Chondrocyte (in vitro differentiated cells): ENCODE measurements around the gene HMCN2. TPM values are rescaled to one million over a fixed set of nuclear protein-coding genes. Genes with fewer than 3 reads are reported as not detected.

Experiments
- DNase-seq: peaks from one replicate; pipeline ENCODE4 v3.0.0; 2021; ENCODE audit warnings: mixed read lengths, low spot score
- H3K27ac Mint-ChIP-seq: one replicate; pipeline ENCODE4 v1.8.0; 2021; ENCODE audit warnings: mild to moderate bottlenecking, moderate library complexity, mixed read lengths; ENCODE audit not compliant: unreplicated experiment
- H3K27me3 Mint-ChIP-seq: 2 replicates; pipeline ENCODE4 v1.8.0; 2021; ENCODE audit warnings: low read depth, mixed read lengths
- H3K36me3 Mint-ChIP-seq: 2 replicates; pipeline ENCODE4 v1.8.0; 2021; ENCODE audit warnings: low read depth, mixed read lengths
- H3K4me1 Mint-ChIP-seq: 2 replicates; pipeline ENCODE4 v1.8.0; 2021; ENCODE audit warnings: low read depth, mild to moderate bottlenecking, mixed read lengths
- H3K4me3 Mint-ChIP-seq: one replicate; pipeline ENCODE4 v1.8.0; 2021; ENCODE audit warnings: mild to moderate bottlenecking, moderate library complexity, mixed read lengths; ENCODE audit not compliant: unreplicated experiment
- H3K9me3 Mint-ChIP-seq: 2 replicates; pipeline ENCODE4 v1.8.0; 2021; ENCODE audit warnings: low read depth, mixed read lengths
- total RNA-seq: library from RNA; stranded (reverse); gene quantifications from 3 replicates; pipeline ENCODE4 v1.2.1, GENCODE V29; 2021
- TF ChIP-seq, protein P1 (sequence below): fragments of 200-600 bp; sonication (generic); IDR thresholded peaks from 2 replicates; pipeline ENCODE4 v1.5.0; 2021; ENCODE audit warnings: antibody characterized with exemption, mild to moderate bottlenecking, moderate library complexity

The HMCN2 gene
- total RNA-seq, 1 donor from 2014 or later: 0.05 TPM

DNA sequence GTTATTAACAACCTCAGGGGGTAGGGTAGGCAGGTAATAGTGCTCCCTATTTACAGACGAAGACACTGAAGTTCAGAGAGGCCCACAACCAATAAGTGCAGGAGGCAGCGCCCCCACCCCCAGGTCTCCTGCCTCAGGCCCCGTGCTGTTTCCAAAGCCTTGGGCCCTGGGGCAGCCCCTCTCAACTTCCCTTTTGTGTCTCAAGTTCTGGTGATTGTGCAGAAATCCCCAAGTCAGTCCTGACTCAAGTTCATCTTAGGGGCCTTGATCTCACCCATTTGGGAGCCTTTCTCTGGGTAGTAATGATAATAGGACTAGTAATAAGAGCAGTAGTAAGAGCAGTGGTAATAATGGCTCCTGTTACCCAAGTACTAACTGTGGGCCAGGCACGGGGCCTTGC lies 143.7 kb downstream of the HMCN2 start:
- TF ChIP-seq, protein P1, sequence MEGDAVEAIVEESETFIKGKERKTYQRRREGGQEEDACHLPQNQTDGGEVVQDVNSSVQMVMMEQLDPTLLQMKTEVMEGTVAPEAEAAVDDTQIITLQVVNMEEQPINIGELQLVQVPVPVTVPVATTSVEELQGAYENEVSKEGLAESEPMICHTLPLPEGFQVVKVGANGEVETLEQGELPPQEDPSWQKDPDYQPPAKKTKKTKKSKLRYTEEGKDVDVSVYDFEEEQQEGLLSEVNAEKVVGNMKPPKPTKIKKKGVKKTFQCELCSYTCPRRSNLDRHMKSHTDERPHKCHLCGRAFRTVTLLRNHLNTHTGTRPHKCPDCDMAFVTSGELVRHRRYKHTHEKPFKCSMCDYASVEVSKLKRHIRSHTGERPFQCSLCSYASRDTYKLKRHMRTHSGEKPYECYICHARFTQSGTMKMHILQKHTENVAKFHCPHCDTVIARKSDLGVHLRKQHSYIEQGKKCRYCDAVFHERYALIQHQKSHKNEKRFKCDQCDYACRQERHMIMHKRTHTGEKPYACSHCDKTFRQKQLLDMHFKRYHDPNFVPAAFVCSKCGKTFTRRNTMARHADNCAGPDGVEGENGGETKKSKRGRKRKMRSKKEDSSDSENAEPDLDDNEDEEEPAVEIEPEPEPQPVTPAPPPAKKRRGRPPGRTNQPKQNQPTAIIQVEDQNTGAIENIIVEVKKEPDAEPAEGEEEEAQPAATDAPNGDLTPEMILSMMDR: no peak
- Mint-ChIP-seq H3K9me3 (no peaks in the 10 kb centered on the region), H3K27ac (no peak overlapping the region), H3K4me1 (no peaks in the 10 kb centered on the region), H3K36me3 (peaks cover 4% of the 10 kb centered on the region), H3K27me3 (peaks cover 21% of the 10 kb centered on the region), H3K4me3 (no peak overlapping the region)
- DNase-seq: no peak

DNA sequence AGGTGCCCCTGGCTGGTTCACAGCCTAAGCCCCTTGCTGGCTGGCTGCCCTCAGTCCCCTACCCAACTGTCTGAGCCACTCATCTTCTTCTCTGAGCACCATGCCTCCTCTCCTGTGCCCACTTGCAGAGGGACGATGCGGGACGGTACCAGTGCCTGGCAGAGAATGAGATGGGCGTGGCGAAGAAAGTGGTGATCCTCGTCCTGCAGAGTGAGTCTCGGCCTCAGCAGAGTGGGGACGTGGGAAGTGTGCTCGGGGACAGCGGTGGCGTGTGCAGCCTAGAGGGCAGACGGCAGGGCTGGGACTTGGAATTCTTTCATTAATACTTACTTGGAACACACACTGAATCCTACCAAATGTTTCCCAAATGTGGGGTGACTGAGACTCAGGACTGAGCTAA lies 144.9 kb downstream of the HMCN2 start:
- no peak for DNase-seq
- Mint-ChIP-seq H3K4me3 (no peak overlapping the region), H3K27ac (no peak overlapping the region), H3K4me1 (no peaks in the 10 kb centered on the region), H3K27me3 (peaks cover 26% of the 10 kb centered on the region), H3K9me3 (no peaks in the 10 kb centered on the region), H3K36me3 (peaks cover 4% of the 10 kb centered on the region)
- TF ChIP-seq, protein P1: no peak

DNA sequence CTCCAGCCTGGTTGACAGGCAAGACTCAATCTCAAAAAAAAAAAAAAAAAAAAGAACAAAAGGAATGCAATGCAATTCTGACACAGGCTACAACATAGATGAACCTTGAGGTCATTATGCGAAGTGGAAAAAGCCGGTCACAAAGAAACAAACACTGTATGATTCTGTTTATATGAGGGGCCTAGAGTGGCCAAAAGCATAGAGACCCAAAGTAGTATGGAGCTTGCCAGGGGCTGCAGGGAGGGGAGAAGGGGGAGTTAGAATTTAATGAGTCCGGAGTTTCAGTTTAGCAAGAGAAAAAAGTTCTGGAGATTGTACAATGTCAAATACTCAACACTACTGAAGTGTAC lies 146.0 kb downstream of the HMCN2 start:
- no peak overlapping the region for H3K27ac Mint-ChIP-seq
- H3K36me3 Mint-ChIP-seq: peaks cover 4% of the 10 kb centered on the region
- H3K4me1 Mint-ChIP-seq: no peaks in the 10 kb centered on the region
- no peaks in the 10 kb centered on the region for H3K9me3 Mint-ChIP-seq
- H3K4me3 Mint-ChIP-seq: no peak overlapping the region
- no peak for DNase-seq
- TF ChIP-seq, protein P1: no peak
- peaks cover 29% of the 10 kb centered on the region for H3K27me3 Mint-ChIP-seq

DNA sequence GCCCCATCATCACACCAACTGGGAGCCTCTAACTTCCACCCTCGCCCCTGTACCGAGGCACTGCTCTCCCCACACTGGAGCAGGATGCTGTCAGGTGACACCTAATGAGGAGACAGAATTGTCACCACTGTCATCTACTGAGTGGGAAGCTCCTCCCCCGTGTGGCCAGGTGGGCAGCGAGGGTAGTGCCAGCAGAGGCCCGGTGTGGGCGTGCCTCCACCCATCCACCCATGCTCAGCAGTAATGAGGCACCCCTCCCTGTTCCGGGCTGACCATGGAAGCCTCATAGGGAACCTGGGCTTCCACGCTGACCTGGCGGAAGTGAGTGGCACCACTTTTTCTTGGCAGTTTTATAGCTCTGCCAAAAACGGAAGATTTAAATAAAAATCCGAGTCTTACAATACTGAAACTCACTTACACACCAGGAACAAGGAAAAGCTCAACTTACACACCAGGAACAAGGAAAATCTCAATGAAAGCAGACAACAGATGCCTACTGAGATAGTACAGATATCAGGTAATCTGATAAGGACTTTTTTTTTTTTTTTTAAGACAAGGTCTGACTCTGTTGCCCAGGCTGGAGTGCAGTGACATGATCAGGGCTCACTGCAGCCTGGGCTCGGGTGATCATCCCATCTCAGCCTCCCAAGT lies 148.6 kb downstream of the HMCN2 start:
- H3K36me3 Mint-ChIP-seq: peaks cover 4% of the 10 kb centered on the region
- TF ChIP-seq, protein P1: no peak
- H3K9me3 Mint-ChIP-seq: no peaks in the 10 kb centered on the region
- H3K27ac Mint-ChIP-seq: no peak overlapping the region
- H3K4me3 Mint-ChIP-seq: no peak overlapping the region
- H3K4me1 Mint-ChIP-seq: no peaks in the 10 kb centered on the region
- no peak for DNase-seq
- H3K27me3 Mint-ChIP-seq: peaks cover 34% of the 10 kb centered on the region

DNA sequence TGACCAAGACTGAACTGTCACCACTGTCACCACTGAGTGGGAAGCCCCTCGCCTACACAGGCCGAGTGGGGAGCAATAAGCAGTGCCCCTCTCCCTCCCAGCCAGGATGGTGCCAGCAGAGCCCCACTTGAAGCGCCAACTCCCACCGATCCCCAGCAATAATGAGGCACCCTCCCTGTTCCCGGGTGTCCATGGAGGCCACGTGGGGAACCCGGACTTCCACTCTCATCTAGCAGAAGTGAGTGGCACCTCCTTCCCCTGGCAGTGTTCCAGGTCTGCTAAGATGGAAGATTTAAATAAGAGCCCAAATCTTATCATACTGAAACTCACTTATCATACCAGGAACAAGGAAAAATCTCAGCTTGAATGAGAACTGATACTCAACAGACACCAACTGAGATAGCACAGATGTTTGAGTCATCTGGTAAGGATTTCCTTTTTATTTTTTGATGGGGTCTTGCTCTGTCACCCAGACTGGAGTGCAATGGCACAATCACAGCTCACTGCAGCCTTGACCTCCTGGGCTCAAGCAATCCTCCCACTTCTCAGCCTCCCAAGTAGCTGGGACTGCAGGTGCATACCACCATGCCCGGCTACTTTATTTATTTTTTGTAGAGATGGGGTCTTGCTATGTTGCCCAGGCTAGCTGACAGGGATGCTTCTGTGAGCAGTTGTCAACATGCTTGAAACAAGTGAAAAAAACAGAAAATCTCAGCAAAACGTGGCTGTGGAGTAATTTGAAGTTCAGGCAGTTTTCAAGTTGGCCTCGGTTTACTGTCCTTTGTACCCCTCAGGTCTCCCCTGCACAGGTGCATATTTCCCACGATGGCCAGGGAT lies 149.6 kb downstream of the HMCN2 start:
- Mint-ChIP-seq H3K4me1 (no peaks in the 10 kb centered on the region), H3K27me3 (peaks cover 39% of the 10 kb centered on the region), H3K4me3 (no peak overlapping the region), H3K9me3 (no peaks in the 10 kb centered on the region), H3K27ac (no peak overlapping the region), H3K36me3 (peaks cover 4% of the 10 kb centered on the region)
- DNase-seq: no peak
- TF ChIP-seq, protein P1: no peak
